Stimulated activated naive B cell treated with anti-CD40 and anti-IgM and Interleukin-4, amounts not matched to agents 10 μg/mL and 1 μg/mL and 100 μg/mL, for 72 hours (primary cell): ENCODE results near the gene FCRL4.
"Not testable (repeated sequence)": the region's sequence is repeated elsewhere in the genome, so short reads cannot be mapped to it uniquely, and the experiment has no call there.

Experiments used
- ATAC-seq, 2 donors: fragments of 150-1000 bp; cut with Tn5 transposase; replicated peaks; 2 replicates each; pipeline ENCODE4 v1.10.0; 2021; ENCODE audit warnings: moderate library complexity in 1 of 2
- DNase-seq: peaks from one replicate; pipeline ENCODE4 v3.0.0; 2021
- H3K27ac Mint-ChIP-seq: one replicate; pipeline ENCODE4 v1.8.0; 2022; ENCODE audit warnings: mild to moderate bottlenecking, mixed read lengths
- H3K27me3 Mint-ChIP-seq, 2 donors: one replicate each; pipeline ENCODE4 v1.8.0; 2022; ENCODE audit warnings: mixed read lengths in 2 of 2
- H3K36me3 Mint-ChIP-seq, 2 donors: one replicate each; pipeline ENCODE4 v1.8.0; 2022; ENCODE audit warnings: mixed read lengths in 2 of 2, mild to moderate bottlenecking in 1 of 2
- H3K4me1 Mint-ChIP-seq, 2 donors: one replicate each; pipeline ENCODE4 v1.8.0; 2022; ENCODE audit warnings: mixed read lengths in 2 of 2, mild to moderate bottlenecking in 1 of 2
- H3K4me3 Mint-ChIP-seq, 2 donors: one replicate each; pipeline ENCODE4 v1.8.0; 2022; ENCODE audit warnings: mild to moderate bottlenecking in 2 of 2, mixed read lengths in 2 of 2, moderate library complexity in 1 of 2
- H3K9me3 Mint-ChIP-seq, 2 donors: one replicate each; pipeline ENCODE4 v1.8.0; 2022; ENCODE audit warnings: mixed read lengths in 2 of 2, mild to moderate bottlenecking in 1 of 2

FCRL4 gene

GRCh38 chr1:157580179-157580827 is 17.6 kb downstream of the FCRL4 start:
- Mint-ChIP-seq H3K27ac (peak overlapping the region; percentile 86), H3K9me3 (no peaks in the 10 kb centered on the region), H3K4me1 (peaks cover 46 to 53% of the 10 kb centered on the region in 2 donors), H3K36me3 (peaks cover 2 to 3% of the 10 kb centered on the region in 2 donors), H3K27me3 (no peaks in the 10 kb centered on the region), H3K4me3 (no peak overlapping the region)
- DNase-seq (peak; percentile 44), ATAC-seq (peak; percentile 42 to 48)

DNA sequence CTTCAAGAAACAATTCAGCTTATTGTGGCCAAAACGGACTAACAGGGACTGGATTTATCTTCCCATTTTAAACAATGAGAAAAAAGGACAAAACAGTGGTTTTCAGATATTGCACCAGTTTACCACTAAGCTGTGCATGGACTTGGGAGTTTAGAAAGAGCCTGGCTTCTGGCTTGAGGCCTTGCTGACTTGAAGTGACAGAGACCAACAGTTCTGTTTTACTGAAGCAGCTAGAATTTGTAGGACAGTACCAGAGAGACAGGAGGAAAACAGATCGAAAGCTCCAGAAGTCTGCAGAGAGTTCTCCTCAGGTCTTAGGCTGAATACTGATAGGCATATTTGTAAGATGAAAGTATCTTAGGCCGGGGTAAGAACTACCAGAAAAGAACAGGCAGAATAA is 20.5 kb downstream of the FCRL4 start:
- ATAC-seq (no peak), DNase-seq (no peak)
- Mint-ChIP-seq H3K4me1 (peaks cover 45 to 53% of the 10 kb centered on the region in 2 donors), H3K9me3 (no peaks in the 10 kb centered on the region), H3K27ac (no peak overlapping the region), H3K27me3 (no peaks in the 10 kb centered on the region), H3K36me3 (peaks cover 2 to 3% of the 10 kb centered on the region in 2 donors), H3K4me3 (no peak overlapping the region)

GRCh38 chr1:157575744-157576143 is 22.1 kb downstream of the FCRL4 start:
- no peaks in the 10 kb centered on the region for H3K27me3 Mint-ChIP-seq
- ATAC-seq (peak; percentile 71), DNase-seq (no peak)
- H3K27ac Mint-ChIP-seq = no peak overlapping the region
- H3K36me3 Mint-ChIP-seq = peaks cover 0 to 2% of the 10 kb centered on the region in 2 donors
- H3K9me3 Mint-ChIP-seq = no peaks in the 10 kb centered on the region
- H3K4me1 Mint-ChIP-seq = peaks cover 34 to 41% of the 10 kb centered on the region in 2 donors
- H3K4me3 Mint-ChIP-seq = no peak overlapping the region

DNA sequence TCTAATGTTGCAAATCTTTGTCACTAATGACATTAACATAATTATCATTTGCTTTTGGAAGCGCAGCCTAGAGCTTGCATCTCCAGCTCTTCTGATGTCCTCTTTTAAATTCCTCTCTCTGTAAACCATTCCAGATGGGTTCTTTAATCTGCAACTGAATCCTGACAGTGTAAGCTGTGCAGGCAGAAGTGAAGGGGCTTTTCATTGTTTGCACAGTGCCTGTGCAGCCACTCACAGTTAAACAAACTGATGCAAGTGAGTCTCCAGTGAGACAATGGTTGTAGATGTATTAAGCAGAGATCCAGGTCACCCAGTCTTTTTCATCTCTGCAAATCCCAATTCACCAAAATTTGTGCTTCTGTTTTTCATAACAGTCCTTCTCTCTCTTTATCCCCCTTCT is 23.0 kb downstream of the FCRL4 start:
- H3K27me3 Mint-ChIP-seq = no peaks in the 10 kb centered on the region
- no peaks in the 10 kb centered on the region for H3K36me3 Mint-ChIP-seq
- no peaks in the 10 kb centered on the region for H3K9me3 Mint-ChIP-seq
- no peak overlapping the region for H3K27ac Mint-ChIP-seq
- peaks cover 26 to 34% of the 10 kb centered on the region in 2 donors for H3K4me1 Mint-ChIP-seq
- H3K4me3 Mint-ChIP-seq = no peak overlapping the region
- DNase-seq = no peak
- no peak for ATAC-seq

GRCh38 chr1:157566484-157567300 is 31.2 kb downstream of the FCRL4 start:
- Mint-ChIP-seq H3K4me3 (peak overlapping the region; percentile 29 to 48), H3K27ac (peak overlapping the region; percentile 89), H3K4me1 (peaks cover 52 to 77% of the 10 kb centered on the region in 2 donors), H3K27me3 (no peaks in the 10 kb centered on the region), H3K36me3 (no peaks in the 10 kb centered on the region), H3K9me3 (no peaks in the 10 kb centered on the region)
- ATAC-seq = peak; percentile 78 to 84
- DNase-seq = peak; percentile 47

DNA sequence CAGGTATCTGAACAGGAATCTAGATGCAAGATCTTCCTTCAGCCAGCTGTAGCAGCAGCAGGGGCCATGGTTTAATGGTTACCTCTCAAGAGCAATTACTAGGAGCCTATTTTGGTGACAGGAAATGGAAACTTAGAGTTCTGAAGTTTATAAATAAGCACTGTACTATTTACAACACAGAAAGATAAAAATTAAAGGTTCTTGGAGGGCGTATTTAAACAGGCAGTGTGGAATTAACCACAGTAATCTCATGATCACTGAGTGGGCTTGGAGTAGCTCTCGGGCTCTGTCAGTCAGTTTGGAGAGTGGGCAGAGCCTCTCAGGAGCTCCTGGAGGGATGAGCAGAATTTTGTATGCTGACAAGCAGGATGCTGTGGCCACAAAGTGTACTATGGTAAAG is 35.4 kb downstream of the FCRL4 start:
- no peaks in the 10 kb centered on the region for H3K27me3 Mint-ChIP-seq
- peaks cover 46 to 65% of the 10 kb centered on the region in 2 donors for H3K4me1 Mint-ChIP-seq
- H3K27ac Mint-ChIP-seq = peak overlapping the region; percentile 90
- no peaks in the 10 kb centered on the region for H3K36me3 Mint-ChIP-seq
- DNase-seq (no peak), ATAC-seq (peak; percentile 32 to 42)
- peak overlapping the region; percentile 82 to 85 for H3K4me3 Mint-ChIP-seq
- H3K9me3 Mint-ChIP-seq = peaks cover 0 to 4% of the 10 kb centered on the region in 2 donors

DNA sequence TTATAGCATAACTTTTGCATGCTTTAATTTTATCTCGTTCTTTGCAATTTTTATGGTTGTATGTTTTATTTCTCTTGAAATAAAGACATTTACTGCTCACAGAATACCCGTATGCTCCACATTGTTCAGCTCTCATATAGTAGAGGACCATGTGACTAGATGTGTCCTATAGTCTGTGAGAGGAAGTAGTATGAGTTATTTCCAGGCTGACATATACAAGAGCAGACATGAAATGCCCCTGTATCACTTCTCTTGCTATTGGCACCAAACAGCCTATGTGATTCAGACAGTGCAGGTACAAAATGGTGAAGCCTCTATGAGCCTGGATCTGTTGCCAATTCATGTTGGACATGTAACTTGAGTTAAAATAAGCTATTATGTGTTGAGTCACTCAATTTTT is 39.8 kb downstream of the FCRL4 start:
- H3K27me3 Mint-ChIP-seq = no peaks in the 10 kb centered on the region
- H3K27ac Mint-ChIP-seq = no peak overlapping the region
- no peaks in the 10 kb centered on the region for H3K36me3 Mint-ChIP-seq
- no peak overlapping the region for H3K4me3 Mint-ChIP-seq
- peaks cover 0 to 4% of the 10 kb centered on the region in 2 donors for H3K9me3 Mint-ChIP-seq
- no peak for DNase-seq
- ATAC-seq = peak; percentile 70 to 74
- peaks cover 22 to 35% of the 10 kb centered on the region in 2 donors for H3K4me1 Mint-ChIP-seq

DNA sequence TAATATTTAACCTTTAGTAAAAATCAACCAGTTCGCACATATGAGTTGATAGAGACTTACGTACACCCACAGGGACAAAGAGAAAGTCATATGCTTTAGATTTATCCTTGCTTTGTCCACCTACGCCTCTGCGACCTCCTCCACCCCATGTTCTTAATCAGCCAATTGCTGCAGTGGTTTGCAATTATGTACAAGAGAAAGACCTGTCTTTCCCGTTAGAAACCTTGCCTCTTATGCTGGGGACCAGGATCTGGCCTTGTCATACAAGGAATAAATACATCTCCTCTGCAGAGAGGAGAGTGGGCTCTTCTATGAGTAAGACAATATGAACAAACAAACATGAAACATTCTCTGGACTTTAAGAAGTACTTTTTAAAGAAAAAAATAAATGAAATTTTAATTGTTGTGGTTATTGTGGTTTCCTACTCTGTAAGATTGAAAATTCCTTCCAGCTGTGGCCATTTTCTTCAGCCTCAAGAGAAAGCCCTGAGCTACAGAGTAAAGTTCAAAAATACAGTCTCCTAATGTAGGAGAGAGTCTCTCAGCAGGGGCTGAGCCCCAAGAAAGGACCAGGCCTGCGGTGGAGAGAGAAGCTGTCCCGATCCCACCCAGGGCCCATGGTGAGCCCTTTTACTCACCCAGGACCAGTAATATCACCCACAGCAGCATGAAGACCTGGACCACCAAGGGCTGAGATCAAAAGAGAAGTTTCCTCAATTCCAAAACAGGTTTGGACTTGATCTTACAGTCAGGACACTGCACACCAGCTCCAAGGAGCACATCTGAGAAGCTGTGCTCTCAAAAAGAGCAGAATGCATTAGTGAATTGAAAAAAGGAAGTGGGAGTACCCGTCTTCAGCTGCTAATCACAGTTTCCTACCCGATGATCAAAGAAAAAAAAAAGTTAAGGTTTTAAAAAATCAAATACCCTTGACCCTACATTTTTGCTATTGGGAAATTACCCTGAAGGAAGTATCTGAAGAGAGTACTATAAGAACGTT is 45.9 kb downstream of the FCRL4 start, which contains the start of gene FCRL5:
TSS of gene FCRL5 (minus strand) at position 822 of the 1,000 bp plus-strand sequence. CDS start at position 669, 153 bp downstream.
- H3K4me3 Mint-ChIP-seq = peak within 1 kb of the TSS; percentile 87 to 94
- H3K9me3 Mint-ChIP-seq = no peaks in the 10 kb centered on the region
- DNase-seq (no peak), ATAC-seq (peak; percentile 94)
- peaks cover 19 to 27% of the 10 kb centered on the region in 2 donors for H3K36me3 Mint-ChIP-seq
- peaks cover 22 to 67% of the 10 kb centered on the region in 2 donors for H3K4me1 Mint-ChIP-seq
- peak within 1 kb of the TSS; percentile 92 for H3K27ac Mint-ChIP-seq
- H3K27me3 Mint-ChIP-seq = no peaks in the 10 kb centered on the region

DNA sequence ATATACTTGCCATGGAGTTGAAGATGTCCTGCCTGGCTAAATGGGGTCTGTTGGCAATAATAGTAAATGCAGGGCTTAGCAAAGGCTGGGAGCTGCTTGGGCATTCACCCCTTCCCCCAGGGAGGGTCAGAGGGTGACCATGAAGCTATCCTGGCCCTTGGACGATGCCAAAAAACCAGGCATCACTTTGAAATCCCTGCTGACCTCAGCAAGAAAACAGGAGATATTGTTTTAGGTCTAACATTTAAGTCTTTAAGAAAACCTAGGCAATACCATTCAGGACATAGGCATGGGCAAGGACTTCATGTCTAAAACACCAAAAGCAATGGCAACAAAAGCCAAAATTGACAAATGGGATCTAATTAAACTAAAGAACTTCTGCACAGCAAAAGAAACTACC is 49.8 kb downstream of the FCRL4 start:
- Mint-ChIP-seq H3K36me3 (peaks cover 38 to 52% of the 10 kb centered on the region in 2 donors), H3K4me1 (peaks cover 21 to 65% of the 10 kb centered on the region in 2 donors)
- not testable (repeated sequence) for ATAC-seq, H3K9me3 Mint-ChIP-seq, DNase-seq, H3K4me3 Mint-ChIP-seq, H3K27ac Mint-ChIP-seq, H3K27me3 Mint-ChIP-seq

DNA sequence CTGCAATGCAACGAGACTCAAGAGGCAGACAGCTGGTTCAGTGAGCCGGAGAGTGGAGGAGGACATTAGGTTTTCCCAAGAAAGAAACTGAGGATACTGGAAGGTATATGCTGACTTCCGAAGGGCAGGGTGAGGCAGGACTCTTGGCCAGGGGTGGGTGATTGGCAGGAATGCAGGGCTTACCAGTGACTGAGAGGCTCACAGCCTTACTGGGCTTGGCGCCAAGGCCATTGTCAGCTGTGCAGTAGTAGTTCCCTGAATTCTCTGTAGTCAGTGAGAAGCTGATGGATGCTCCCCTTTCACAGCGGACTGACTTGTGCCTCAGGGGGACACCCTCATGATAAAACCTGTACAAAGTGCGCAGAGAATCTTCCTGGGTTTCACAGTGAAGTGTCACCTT is 55.2 kb downstream of the FCRL4 start:
- H3K4me3 Mint-ChIP-seq = no peak overlapping the region
- no peaks in the 10 kb centered on the region for H3K27me3 Mint-ChIP-seq
- H3K9me3 Mint-ChIP-seq = no peaks in the 10 kb centered on the region
- H3K4me1 Mint-ChIP-seq = peaks cover 32 to 54% of the 10 kb centered on the region in 2 donors
- peaks cover 65 to 78% of the 10 kb centered on the region in 2 donors for H3K36me3 Mint-ChIP-seq
- DNase-seq (no peak), ATAC-seq (no peak)
- H3K27ac Mint-ChIP-seq = no peak overlapping the region

DNA sequence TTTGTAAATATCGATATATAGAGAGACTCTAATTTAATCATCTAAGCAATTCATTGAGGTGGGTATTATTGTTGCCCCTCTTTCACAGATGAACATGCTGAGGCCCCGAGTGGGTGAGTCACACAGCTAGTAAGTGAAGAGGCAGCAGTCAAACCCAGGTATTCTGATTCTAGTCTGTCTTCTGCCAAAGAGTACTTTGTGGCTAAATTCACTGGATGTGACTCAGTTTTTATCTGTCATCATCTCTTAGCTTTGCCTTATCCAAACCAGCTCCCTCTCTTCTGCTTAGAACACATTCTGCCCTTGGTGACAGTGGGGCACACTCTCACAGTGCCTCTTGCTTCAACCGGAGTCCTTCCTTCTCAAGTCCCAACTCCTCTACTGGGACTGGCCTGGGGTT is 57.0 kb downstream of the FCRL4 start:
- Mint-ChIP-seq H3K36me3 (peaks cover 69 to 79% of the 10 kb centered on the region in 2 donors), H3K4me3 (no peak overlapping the region), H3K9me3 (no peaks in the 10 kb centered on the region), H3K27me3 (no peaks in the 10 kb centered on the region), H3K27ac (no peak overlapping the region), H3K4me1 (peaks cover 35 to 54% of the 10 kb centered on the region in 2 donors)
- ATAC-seq (peak; percentile 39 to 41), DNase-seq (no peak)

DNA sequence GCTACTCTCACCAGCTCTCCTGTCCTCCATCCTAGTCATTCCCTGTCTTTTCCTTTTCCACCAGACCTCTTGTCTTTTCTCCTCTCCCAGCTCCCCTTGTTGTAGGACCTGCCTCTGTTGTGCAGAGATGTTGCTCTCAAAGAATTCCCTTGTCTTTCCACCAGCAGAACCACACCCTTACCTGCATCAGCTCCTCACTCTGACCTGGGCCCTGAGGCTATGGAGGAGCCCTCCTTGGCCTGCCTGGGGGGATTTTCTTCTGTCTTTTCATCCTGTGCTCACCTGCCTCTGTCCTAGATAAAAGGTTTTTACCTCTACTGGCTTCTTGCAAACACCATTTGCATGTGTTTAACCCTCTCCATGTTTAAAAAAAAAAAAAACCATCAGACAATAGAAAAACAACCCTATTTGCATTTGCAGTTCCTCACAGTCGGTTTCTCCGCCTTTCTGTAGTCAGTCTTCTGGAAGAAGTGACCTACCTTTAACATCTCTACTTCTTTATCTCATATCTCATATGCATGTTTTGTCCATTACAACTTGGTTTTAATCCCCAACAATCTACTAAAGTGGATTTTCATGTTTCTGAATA is 57.6 kb downstream of the FCRL4 start:
- peaks cover 69 to 80% of the 10 kb centered on the region in 2 donors for H3K36me3 Mint-ChIP-seq
- no peak overlapping the region for H3K4me3 Mint-ChIP-seq
- no peaks in the 10 kb centered on the region for H3K9me3 Mint-ChIP-seq
- H3K27me3 Mint-ChIP-seq = no peaks in the 10 kb centered on the region
- DNase-seq (no peak), ATAC-seq (peak; percentile 45 to 55)
- peaks cover 35 to 54% of the 10 kb centered on the region in 2 donors for H3K4me1 Mint-ChIP-seq
- peak overlapping the region; percentile 45 for H3K27ac Mint-ChIP-seq

DNA sequence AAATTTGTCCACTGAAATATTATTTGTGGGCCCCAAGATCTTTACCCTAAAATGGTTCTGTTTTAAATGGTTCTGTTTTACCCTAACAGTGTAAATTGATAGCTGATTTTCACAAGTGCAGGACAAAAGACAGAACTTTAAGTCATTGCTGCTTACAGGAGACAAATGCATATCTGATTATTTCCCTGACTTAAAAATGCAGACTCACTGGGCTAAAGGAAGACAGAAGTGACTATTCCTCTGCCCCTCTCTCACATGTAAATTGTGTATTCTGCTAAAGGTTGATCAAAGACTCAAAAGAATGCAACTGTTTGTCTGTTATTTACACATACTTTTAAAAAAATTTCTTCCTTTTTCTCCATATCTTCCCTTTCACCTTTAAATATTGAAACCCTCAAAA is 58.3 kb downstream of the FCRL4 start:
- ATAC-seq (no peak), DNase-seq (no peak)
- peaks cover 35 to 54% of the 10 kb centered on the region in 2 donors for H3K4me1 Mint-ChIP-seq
- H3K36me3 Mint-ChIP-seq = peaks cover 75 to 84% of the 10 kb centered on the region in 2 donors
- H3K27me3 Mint-ChIP-seq = no peaks in the 10 kb centered on the region
- H3K27ac Mint-ChIP-seq = peak overlapping the region; percentile 45
- H3K4me3 Mint-ChIP-seq = no peak overlapping the region
- no peaks in the 10 kb centered on the region for H3K9me3 Mint-ChIP-seq
